T-helper 2 cell treated with Interferon-gamma antibody and Interleukin-4, amounts not matched to agents 100 ng/mL and 5 ng/mL, for 36 hours (primary cell): ENCODE results near the gene PSMB5. TPM values are rescaled to one million over a fixed set of nuclear protein-coding genes. Genes with fewer than 3 reads are reported as not detected.

Experiments used
- intact Hi-C: fragments of 100-400 bp; cut with micrococcal nuclease; formaldehyde crosslinking; loops from one replicate; pipeline ENCODE4 v1.15.1; 2023
- total RNA-seq: library from RNA; stranded (reverse); gene quantifications from 2 replicates; pipeline ENCODE4 v1.2.3, GENCODE V29; 2022

PSMB5 gene
- total RNA-seq, 1 donor from 2014 or later = 72.4 TPM

DNA sequence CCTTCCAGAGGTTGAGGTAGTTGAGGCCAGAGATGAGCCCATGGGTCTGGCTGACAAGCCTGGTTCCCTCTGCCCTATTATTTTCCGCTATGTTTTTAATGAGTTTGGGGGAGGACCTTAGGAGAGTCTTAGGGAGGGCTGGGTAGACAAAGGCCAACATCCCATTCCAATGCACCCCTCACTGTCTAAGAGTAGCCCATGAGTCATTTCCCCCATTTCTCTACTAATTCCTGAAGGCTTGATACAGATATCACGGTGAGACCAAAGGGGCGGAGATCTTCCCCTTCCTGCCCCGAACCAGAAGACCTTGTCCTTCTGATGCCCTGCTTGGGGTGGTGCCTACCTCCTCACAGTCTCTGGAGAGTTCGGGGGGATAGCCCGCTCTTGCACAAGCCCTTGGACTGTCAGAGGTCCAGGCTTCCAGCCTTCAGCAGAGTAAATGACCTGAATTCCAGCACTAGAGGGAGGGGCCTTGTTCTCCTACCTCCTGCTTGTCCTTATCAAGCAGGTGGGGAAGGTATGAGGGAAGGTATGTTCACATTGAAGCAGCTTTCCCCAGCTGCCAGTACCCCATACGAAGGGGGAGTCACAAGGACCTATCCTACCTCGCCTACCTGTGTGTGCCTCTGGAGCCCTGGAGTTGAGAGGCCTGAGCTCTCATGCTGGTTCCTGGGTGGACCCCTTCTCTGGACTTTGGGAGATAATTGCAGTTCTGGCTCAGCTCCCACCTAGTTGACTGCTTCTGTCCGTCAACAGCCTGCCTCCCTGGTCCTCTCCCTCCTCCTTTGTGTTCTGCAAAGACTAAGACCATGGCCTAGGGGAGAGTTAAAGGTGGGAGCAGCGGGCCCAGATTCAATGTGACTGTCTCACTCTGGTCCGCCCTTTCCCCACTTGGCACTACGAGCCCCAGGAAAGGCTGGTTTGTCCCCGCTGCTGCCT lies 11.0 kb upstream of the PSMB5 start:
- intact Hi-C loops = no loop called here

DNA sequence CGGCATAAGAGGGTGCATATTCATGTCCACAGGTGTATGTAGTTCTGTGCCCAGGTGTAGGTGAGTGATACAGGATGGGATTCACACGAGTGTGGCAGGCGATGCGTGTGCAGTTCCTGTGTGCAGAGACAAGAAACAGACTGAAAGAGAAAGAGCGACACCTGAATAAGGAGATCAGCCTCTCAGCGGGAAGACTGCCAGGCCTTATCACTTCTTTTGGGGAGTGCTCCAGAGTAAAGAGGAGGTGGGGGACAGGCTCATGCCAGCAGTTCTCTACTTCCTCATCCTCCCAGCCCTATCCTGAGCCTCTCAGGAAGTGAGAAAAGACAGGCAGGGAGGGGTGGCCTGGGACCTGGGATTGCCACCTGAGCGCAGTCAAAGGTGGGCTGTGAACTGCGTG lies 10.1 kb upstream of the PSMB5 start:
- intact Hi-C loops = no loop called here

DNA sequence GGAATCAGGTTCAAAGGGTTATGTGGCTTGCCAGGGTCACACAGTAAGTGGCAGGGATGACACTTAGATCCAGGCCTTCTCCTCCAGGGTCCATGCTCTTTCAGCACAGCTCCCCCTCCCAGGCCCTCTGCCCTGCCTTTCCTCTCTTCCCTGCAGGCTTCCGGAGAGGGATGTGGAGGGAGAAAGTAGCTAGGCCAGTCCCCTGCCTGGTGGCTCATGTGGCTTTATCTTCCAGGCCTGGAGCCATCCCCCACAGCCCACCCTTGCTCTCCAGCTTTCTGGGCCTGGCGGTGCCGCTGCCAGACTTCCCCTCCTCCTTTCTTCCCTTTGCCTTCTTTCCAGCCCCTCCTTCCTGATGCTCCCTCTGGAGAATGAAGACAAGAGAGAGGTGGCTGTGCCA lies 9.1 kb upstream of the PSMB5 start:
- intact Hi-C loops = no loop called here

DNA sequence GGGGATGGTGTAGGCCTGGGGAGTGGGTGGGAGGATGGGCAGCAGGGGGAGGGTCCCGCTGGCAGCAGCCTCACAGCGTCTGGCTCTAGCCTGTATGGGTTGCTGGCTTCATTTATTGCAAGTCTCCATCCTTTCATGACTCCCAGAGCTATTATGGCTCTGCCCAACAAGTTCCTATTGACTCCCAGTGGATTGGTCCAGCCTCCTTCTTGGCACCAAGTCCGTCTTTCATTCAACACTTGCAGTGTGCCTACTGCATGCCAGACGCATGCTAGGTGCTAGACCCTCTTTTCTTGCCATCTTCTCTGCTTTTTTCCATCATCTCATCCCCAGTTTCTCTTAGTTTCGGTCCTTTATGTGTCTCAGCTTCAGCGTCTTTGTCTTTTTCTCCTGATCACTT lies 8.4 kb upstream of the PSMB5 start:
- intact Hi-C loops = no loop called here

DNA sequence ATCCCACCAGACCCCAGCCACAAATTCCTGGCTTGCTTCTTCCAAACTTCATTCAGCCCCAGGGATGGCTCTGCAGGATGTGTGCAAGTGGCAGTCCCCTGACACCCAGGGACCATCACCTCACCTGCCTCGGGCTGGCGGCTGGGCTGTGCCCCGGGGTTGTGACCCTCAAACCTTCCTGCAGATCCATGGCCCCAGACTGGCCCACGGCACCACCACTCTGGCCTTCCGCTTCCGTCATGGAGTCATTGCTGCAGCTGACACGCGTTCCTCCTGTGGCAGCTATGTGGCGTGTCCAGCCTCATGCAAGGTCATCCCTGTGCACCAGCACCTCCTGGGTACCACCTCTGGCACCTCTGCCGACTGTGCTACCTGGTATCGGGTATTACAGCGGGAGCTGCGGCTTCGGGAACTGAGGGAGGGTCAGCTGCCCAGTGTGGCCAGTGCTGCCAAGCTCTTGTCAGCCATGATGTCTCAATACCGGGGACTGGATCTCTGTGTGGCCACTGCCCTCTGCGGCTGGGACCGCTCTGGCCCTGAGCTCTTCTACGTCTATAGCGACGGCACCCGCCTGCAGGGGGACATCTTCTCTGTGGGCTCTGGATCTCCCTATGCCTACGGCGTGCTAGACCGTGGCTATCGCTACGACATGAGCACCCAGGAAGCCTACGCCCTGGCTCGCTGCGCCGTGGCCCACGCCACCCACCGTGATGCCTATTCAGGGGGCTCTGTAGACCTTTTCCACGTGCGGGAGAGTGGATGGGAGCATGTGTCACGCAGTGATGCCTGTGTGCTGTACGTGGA lies 7.7 kb upstream of the PSMB5 start, which contains the start of gene PSMB11:
Gene PSMB11, plus strand, starts transcription at position 51 of the 804 bp plus-strand sequence. Its CDS starts 14 bp downstream, at position 65.
- intact Hi-C loops = no loop called here

DNA sequence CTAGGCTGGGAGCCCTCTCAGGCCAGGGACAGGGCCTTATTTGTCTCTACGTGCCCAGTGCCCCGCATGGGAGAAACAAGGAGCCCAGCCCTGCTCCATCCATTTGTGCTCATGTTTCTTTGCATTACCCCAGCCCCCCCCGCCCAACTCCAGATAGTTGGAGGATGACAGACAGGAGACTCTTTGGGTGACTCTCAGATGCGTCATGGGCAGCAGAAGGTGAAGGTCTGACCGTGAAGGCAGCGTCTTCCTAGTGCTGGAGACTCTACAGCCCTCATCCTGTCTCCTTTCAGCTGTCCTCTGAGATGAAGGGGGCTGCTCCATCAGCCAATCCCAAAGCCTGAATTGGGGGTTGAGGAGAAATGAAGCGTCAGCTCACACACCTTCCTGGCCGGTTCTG lies 7.0 kb upstream of the PSMB5 start:
- intact Hi-C loops = no loop called here

DNA sequence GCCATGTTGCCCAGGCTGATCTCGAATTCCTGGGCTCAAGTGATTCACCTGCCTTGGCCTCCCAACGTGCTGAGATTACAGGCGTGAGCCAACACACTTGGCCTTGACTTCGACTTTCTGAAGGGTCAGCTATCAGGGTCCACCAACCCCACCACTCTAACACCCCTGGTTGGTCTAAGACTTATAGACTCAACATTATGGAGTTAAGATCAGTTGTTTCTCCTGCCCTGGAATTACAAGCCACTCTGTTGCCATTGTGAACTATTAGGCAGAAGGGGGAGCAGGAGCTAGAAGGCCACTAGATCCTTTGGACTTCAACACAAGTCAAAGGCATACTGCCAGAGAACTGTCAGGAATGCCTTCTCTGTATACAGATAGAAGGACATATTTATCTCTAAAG lies 5.4 kb upstream of the PSMB5 start:
- intact Hi-C loops = no loop called here

DNA sequence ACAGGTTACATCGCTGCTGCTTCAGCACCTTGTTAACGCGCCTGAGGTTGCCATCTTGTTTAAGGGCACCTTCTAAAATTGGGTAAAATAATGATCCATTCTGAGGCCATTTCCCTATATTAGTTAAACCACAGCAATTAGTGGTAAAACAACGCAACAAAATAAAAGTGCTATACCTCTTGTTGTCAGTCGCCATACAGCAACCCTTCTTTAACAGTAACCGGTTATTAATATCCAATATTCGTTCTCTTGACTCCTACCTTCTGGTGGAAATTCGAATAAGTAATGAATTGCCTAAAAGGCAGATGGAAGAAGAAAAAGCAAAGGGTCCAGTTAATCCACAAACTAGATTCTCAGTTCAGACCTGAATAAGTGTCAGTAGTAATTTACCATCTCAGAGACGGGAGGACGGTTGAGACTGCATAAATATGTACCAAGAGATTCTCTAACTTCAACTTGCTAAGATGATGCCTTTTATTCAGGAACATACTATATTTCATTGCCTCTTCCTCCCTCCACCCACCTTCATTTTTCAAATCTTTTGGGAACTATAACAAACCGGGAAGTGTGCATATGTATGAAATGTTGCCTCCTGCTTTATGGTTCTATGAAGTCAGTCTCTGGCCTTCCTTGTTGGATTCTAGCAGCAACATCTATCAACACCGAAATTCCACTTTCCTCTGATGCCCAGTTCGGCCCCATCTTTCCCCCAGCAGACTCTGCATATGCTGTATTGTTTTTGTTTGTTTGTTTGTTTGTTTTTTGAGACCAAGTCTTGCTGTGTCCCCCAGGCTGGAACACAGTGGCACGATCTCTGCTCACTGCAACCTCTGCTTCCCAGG lies 824 bp upstream of the PSMB5 start:
- intact Hi-C loops = loop anchor here (1.0 to 2.0 kb wide), 6 partner anchors 21 to 286 kb away; partner anchors contain the start of genes HAUS4, OXA1L and PABPN1

DNA sequence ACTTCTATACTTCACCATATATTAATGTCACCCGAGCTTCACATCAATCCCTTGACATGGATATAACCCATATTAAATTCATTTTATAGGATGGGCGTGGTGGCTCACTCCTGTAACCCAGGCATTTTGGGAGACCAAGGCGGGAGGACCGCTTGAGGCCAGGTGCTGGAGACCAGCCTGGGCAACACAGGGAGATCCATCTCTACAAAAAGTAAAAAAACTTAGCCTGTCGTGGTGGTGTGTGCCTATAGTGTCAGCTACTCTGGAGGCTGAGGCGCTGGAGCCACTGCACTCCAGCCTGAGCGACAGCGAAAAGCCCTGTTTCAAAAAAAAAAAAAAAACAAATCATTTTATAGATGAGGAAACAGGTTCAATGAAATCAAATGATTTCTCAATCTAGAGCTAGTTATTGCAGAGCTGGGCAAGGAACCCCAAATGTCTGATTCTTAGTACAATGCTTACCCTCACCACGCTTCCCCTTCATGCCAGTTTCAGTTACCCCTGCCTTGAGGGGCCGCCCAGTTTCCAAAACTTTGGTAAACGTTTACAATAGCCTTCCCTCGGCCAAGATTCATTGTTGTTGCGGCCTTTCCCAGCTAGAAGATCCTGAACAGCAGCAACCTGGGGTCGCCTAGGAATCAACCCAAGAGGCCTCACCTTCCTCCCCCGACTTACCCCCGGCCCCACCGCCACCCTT lies 751 bp downstream of the PSMB5 start:
- intact Hi-C loops = loop anchor here (1.0 to 2.0 kb wide), 7 partner anchors 27 to 115 kb away; partner anchors contain the start of genes ACIN1, C14orf119, HAUS4 and PRMT5

DNA sequence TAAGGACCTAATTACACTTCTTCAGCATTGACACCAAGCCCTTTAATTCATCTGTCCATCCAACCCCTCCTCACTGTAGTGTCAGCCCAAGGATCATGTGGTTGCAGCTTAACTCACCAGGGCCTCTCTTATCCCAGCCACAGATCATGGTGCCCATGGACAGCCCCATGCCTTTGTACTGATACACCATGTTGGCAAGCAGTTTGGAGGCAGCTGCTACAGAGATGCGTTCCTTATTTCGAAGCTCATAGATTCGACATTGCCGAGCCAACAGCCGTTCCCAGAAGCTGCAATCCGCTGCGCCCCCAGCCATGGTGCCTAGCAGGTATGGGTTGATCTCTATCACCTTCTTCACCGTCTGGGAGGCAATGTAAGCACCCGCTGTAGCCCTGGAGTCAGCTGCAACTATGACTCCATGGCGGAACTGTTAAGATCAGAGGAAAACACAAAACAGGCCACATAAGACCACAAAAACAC lies 1.4 kb downstream of the PSMB5 start:
- intact Hi-C loops = no loop called here

DNA sequence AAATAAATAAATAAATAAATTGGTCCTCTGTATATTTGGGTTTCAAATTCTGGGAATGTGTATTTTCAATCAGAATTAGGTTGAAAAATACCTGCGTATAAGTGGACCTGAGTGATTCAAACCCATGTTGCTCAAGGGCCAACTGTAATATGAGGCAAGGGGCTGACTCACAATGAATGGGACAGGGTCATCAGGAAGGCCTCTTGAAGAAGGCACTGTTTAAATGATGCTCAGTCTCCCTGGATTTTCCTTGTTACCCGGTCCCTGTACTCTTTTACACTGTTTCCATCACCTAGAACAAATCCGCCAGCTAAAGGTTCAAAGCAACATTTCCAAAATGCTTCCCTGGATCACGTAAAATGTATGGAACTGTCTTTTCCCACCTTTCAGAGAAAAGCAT lies 3.8 kb downstream of the PSMB5 start:
- intact Hi-C loops = no loop called here

DNA sequence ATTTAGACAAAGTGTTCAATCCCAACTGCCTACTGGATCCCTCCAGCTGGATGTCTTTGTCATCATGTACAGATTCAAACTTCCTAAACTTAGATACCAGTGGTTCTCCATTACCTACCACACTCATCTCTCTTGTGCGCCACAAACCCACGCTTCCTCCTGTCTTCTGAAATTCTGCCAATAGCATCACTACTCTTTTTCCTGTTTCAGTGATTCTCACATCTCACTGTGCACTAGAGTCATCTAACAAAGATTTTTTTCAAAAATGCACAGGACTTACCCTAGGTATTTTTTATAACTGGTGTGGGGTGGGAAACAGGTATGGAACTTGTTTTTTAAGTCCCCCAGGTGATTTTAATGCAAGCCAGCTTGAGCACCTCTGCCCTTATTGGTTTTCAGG lies 5.9 kb downstream of the PSMB5 start:
- intact Hi-C loops = no loop called here

DNA sequence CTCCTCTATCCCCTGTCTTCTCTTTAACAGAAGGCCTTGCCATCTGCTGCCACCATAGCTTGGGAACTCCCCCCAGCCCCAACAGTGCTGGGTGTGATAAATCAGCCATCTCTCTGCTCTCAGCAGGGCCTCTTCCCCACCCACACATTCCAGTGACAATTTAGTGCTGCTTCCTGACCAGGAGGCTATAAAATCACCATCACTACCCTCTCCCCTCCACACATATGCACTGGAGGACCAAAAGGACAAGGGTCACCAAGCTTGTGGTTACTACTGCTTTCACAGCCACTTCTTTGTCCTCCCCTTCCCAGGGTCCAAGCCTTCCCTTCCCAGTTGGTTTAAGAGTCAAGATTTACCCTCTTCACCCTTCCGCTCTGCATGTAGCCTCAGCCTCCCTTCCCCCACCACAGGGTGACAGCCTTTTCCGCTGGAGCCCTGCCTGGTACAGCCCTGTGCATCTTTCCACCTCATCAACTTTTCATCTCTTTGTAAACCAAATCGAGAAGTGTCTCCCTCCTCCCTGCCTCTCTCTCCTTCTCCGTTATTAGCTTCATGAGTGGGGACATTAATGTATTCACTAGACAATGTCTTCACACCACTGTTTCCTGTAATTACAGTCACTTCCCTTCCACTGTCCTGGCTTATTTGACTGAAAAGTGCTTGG lies 9.4 kb downstream of the PSMB5 start:
- intact Hi-C loops = no loop called here

DNA sequence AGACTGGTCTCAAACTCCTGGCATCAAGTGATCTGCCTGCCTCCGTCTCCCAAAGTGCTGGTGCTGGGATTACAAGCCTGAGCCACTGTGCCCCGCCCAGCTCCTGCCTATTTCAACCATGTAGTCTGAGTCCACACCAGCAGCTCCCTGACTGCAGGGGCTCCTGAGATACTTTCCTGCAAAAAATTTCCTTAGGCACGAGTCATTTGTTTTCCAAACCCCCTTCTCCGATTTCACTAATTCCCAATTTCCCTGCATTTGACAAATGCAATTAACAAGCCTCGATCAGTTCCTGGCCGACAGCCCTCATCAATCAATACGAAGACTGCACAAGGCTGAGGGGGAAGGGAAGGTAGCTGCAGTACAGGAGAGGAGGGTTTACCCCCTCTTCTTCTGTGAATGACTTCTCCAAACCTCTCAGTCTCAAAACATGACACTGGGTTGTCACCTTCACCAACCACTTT lies 10.1 kb downstream of the PSMB5 start:
- intact Hi-C loops = no loop called here

DNA sequence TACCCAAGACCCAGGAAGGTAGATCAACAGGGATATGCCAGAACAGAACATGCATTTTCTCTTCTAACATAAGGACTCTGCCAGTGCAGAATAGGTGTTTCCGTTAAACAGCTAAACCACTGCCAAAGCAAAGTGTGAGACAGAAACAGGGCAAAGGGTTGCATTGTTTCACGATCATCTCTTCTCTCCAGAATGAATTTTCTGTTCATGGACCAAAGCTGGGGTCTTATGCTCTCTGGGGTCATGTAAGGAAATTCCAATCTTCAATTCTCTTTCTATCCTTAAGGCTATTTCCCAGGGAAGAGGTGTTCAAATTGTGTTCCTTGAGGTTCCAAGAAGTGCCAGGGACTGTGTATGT lies 10.9 kb downstream of the PSMB5 start:
- intact Hi-C loops = no loop called here

DNA sequence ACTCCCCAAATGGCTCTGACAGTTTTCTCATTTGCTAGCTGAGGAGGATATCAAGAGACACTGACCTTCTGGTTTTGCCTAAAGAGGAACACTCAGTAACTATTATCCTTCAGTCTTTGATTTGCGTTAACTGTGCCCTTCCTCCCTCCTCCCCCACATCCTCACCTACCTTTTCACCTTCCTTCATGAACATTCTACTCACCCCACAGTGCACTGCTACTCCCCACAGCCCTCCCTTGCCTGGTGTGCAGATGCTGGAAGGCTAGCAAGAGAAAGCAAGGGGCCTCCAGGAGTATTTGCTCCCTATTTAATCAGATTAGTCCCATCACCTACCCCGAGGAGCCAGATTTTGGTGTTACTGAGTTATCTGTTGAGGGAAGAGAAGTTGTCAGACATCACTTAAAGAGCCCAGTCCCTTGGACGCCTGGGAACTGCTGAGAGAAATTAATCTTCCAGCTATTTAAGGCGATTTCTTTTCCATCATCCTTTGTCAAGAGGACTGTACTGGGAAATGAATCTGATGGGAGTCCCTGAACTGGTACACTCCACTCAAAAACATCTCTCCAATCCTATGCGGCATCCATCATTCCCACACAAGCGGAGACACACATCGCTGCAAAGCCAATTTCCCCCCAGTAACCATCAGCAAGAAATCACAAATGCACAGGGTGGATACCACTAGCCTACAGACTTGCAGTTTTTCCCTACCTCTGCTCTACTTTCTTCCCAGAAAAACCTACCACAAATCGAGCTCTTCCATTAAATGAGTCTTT lies 11.5 kb downstream of the PSMB5 start:
- intact Hi-C loops = no loop called here

DNA sequence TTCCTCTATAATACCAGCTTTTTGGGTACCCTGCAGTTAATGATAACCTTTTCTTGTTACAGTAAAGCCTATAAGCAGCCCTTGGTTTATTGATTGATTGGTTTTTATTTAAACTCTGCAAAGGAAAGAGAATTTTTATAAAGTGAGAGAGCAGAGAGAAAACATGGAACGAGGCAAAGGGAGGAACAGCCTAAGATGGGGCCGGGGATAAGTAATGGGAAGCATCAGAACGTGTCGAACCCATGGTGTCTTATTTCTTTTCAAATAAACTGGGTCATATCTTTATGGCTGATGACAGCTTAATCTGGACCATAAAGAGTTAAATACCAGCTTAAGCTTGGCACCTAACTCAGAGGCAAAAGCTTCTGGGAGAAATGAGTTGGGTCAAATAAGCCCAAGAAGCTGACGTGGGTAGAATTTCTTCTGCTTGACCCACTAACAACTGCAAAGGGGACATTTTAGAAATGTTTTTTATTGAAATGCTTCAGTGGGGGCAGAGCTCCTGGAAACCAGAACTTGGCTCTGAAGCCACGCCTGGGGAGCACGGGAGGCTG lies 12.7 kb downstream of the PSMB5 start:
- intact Hi-C loops = no loop called here

DNA sequence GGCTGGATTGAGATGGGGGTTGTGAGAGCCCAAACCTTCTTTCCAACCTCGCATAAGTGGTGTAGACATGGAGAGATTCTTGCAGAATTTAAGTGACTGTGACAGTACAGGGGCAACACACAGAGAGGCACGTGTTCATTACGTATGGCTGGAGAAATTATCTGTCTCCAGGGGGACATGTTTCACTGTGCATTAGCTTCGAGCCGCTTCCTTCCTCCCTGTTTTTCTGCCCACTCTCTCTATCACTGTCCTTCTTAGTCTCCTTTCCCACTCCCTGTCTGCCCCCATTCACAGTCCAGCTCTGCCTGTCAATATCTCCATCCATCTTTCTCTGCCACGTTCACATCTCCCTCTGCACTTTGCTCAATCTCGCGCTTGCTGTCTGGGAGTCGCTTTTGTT lies 13.3 kb downstream of the PSMB5 start:
- intact Hi-C loops = no loop called here
